ENCODE data around the gene PUS10.
"Not testable (repeated sequence)": the region's sequence is repeated elsewhere in the genome, so short reads cannot be mapped to it uniquely, and the experiment has no call there.

PUS10 gene

DNA sequence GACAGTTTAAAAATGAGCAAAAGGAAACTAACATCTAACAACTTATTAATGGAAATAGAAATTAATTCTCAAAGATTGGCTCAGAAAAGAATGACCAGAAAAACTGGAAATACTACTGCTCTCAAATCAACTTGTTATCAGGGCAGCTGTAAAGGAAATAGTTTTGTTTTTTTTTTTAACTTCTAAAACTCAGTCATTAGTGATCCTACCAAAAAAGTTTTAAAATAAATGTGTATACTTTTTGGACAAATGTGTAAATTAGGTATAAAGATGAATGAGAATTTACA lies 52.6 kb downstream of the PUS10 start:
- DNase-seq, result no peak

DNA sequence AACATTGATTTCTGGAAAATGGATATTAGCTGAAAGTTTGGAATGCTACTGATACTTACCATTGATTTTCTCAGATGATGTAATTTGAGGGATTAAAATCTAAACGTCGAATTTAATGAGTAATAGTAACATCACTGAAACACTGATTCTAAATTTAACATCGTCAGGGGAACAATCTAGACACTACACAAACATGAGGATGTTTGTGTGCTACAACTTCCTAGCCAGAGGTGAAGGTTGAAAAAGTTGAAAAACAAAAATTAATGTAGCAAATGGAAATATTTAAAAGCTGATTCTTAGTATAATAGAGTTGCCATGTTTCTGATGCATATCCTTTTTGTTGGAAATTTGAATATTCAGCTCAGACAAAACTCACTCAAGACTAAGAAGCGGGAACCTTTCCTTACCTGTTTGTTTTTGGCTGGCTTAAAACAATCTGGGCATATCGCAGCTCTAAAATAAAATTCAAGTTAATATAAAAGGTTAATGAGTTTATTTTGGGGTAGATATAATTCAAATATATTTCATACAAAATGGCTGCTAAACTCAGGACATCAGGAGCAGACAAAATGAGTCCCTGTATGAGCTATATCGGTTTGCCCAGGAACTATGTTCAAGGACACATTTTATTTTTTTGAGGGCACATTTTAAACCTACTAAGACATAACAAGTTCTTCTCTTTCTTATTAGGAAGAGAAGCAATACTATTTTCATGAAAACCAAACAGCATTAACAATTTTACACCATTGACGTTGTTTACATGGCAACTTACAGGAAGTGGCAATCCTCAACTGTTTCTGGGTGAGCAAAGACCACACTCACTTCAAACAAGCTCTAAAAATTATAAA lies 53.2 kb downstream of the PUS10 start:
- no peak for DNase-seq

DNA sequence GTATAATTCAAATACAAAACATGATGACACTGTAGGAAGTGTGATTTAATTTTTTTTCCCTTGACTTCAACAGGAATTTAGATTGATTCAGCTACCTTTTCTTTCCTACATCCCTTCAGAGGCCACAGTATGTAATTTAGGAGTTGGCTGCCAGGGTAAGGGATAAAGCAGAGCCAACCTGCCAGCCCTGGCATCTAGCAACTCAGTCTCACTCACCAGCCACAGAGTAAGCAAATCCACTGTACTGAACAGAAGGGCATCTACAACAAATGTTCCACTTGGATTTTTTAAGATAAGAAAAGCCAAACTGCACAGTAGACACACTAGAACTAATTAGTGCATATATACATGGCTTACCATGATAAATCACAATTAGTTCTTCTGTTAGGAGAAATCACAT lies 54.9 kb downstream of the PUS10 start:
- DNase-seq, result no peak

DNA sequence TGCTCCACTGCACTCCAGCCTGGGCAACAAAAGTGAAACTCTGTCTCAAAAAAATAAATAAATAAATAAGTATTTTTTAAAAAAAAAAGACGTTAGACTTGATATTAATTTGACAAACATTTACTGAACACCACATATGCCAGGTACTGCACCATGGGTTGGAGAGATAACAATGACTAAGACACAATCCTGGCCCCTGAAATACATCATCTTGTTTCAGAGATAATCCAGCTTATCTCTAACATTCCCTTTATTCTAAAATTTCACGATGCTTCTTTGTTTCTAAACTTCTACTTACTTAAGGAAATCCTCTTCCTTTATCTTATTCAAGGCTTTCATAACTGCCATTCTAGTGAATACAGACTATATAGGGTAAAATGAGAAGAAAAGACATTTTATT lies 55.5 kb downstream of the PUS10 start:
- DNase-seq, result no peak

DNA sequence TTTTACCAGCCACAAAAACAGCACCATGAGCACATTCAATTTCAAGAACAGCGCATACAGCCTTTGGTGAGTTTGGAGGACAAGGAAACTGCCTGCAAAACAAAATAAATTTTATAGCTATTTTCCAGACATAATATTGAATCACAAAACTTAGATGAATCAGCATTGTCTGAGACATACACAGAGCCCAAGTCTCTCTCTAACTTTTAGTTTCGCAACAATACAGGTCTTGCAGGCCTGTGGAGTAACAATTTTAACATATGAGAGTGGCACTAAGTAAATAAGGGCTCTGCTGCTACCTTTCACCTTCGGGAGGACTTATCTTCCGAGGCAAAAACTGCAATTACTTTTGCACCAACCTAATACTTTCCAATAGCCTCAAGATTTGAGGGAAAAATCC lies 56.6 kb downstream of the PUS10 start:
- no peak for DNase-seq

DNA sequence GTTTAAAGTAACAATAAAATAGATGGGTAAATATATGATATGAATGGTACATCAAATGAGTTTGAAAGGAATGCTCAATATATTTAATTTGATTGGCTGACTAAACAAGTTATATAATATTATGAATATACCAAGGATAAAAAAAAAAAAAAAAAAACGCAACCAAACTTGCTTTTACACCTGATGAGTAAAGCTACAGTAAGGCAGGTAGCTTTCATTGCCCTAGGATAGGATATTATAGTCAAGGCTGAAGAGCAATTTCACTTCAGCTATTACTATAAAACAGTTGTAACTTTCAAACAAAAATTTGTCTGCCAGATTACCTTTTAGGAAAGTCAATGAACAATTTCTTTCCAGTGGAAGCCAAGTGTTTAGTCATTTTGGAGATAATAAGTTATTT lies 57.3 kb downstream of the PUS10 start:
- no peak for DNase-seq

DNA sequence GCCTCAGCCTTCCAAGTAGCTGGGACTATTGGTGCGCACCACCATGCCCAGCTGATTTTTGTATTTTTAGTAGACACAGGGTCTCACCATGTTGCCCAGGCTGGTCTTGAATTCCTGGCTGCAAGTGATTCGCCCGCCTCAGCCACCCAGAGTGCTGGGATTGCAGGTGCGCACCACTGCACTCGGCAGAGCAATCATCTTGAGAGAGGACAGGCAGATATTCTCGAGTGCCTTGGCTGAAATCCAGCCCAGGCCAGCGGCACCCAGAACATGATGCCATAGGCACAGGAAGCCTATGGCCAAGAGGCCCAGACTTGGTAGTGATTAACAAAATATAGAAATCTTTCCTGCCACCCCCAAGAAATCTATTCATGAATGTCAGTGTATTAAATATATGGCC lies 58.6 kb downstream of the PUS10 start:
- DNase-seq, result no peak

DNA sequence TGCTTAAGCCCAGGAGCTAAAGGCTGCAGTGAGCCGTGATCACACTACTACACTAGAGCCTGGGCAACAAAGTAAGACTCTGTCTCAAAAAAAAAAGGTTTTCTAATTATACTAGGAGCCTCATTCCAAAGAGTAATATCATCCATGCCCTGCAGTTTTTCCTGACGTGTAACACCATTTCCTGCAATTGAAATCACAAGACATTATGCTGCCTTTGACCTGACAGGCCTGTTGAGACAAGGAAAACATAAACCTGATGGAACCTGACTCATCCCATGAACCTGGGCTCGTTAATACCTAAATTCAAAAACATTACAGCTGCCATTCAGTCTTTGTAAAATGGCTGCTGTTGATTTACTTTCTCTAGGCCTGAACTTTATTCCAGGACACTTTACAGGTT lies 59.3 kb downstream of the PUS10 start:
- no peak for DNase-seq

DNA sequence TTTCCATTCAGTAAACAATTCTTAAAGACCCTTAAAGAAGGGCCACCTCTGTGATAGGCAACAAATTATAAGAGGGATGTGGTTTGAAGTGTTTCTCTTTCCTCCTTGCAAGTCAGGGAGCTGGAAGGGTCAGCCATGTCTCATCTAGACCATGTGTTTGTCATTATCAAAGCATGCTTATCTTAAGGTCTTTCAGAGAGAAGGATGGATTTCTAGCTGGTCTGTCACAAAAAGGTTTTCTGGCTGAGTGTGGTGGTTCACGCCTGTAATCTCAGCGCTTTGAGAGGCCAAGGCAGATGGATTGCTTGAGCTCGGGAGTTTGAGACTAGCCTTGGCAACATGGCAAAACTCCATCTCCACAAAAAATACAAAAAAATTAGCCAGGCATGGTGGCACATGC lies 59.7 kb downstream of the PUS10 start:
- no peak for DNase-seq

DNA sequence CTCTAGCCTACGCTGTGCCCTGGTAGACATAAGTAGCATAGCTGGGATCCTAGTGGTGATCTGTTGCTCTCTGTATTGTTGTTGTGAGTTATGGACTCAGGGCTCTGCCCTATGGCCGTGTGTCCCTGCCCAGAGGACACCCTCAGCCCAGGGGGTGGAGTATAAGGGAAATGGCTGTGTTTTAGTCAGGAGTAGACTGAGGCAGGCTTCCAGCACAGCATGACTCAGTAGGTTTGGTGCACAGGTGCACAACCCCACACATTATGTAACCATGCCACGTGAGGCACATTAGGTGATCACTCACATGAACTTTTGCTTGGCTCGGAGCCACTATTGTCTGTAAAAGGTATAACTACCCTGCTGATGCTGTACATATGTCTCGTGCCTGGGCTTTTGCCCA lies 60.4 kb downstream of the PUS10 start:
- DNase-seq, result no peak

DNA sequence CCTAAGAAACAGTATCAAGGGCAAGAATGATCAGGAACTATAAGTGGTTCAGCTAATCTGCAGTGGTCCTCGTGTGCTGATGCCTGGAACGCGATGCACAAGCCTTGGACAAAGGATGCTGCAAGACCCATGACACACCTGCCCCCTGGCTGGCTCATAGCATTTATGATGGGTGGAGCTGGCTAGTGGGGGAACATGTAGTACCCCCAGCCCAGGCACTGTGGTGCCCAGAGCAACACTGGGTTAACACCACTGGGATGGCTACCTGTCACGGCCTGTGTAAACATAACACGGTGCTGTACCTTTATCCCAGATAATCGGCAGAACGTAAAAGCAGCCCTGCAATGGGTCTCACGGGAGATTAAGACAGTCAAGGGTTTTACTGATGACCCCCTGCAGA lies 60.8 kb downstream of the PUS10 start:
- DNase-seq, result no peak

DNA sequence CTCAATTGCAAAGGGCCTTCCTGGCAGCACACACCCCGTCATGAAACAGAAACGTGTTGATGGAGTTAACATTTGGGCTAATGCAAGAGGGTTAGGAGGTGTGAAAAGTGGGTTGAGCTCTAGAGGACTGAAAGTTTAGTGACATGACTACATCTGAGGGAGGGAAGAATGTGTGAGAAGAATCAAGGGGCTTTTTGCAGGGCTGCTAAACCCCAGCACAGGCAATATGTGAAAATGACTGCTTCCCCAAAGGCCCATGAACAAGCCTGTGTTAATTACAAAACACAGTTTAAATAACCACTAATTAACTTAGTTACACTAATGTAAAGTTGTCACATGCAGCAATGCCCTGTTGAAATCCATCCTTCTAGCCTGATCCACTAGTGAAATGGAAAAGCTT lies 63.9 kb downstream of the PUS10 start:
- DNase-seq, result no peak

DNA sequence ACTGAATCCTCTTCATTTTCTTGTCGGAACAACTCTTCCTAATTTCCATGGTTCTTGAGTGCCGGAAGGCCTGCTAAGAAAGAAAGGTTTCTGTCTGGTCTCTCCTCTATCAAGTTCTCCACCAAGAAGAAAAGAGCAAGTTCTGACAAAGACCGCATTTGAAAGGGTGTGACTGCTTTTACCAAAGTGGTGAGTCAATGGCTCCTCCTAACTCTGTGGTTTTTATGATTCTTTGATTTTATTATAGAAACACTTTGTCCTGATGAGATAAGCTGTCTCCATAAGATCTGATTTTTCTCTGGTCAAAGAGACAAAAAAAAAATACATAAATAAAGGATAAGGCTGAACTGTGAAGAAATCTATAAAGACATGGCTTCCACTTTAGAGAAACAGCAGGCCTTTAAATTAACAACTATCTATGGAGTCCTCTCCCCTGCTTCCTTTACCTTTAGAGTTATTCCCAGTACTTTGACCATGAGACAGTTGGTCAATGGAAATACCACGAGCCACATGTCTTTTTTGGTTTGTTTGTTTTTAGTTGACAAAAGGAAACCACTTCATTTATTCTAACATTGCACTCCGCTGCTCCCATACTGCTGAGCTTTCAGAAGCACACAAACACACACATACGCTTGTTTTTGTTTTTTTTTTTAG lies 69.0 kb downstream of the PUS10 start:
- DNase-seq, result no peak

DNA sequence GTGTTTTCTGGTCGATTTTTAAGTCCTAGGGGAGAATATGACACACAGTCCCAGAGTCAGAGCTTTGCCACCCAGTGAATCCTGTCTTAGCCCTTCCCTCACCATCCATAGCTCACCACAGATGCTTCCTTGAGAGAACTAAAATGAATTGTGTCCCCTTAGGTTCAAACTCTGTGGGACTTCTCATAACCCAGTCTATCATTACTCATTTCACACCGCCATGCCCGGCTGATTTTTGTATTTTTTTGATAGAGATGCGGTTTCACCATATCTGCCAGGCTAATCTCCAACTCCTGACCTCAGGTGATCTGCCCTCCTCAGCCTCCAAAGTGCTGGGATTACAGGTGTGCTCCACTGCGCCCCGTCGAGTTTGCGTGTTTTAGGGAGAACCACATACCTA lies 69.9 kb downstream of the PUS10 start:
- no peak for DNase-seq

DNA sequence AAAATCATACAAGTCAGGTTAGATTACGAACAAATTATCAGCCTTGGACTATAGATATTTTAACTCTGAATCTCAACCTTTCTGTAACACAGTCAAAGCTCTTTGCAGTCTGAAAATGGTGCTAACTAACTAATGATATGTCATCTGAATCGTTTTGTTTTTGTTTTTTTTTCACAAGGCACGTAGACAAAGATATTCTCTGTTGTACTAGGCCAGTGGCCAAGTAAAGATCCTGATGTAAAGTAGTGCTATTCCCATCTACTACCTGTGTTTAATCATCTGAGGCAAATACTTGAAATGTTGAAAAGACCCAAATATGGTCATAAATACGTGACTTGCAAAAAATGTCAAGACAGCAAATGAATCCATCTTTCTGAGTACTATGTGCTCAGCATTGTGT lies 71.0 kb downstream of the PUS10 start:
- DNase-seq, result no peak

DNA sequence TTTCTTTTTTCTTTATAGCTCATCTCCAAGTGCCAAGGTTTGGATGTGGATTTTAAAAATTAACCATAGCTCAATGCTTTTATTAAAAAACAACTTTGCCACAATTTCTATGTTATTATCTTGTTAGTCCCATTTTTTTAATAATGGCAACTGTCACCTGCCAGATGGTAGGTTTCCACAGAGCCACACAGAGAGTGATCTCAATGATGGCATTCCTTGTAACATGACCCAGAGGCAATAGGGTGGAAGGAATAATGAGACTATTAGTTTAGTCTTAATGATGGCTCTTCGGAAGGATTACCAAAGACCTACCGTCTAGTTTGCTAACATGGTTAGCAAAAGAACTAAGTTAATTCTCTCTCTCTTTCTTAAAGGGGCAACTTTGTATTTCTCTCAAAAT lies 72.7 kb downstream of the PUS10 start:
- DNase-seq, result no peak

DNA sequence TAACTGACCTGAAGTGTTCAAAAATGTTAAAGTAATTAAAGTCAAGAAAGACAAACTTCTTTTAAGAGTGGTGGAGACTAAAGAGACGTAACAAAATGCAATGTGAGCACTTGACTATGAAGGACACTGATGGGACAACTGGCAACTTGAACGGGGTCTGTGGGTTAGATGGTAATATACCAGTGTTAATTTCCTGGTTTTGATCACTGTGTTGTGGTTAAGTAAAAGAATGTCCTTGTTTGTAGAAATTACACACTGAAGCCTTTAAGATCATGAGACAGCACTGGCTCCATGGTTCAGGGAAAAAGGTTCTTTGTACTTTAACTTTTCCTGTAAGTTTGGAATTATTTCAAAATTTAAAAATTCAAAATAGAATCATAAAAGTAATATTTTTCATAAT lies 78.4 kb downstream of the PUS10 start:
- no peak for DNase-seq

DNA sequence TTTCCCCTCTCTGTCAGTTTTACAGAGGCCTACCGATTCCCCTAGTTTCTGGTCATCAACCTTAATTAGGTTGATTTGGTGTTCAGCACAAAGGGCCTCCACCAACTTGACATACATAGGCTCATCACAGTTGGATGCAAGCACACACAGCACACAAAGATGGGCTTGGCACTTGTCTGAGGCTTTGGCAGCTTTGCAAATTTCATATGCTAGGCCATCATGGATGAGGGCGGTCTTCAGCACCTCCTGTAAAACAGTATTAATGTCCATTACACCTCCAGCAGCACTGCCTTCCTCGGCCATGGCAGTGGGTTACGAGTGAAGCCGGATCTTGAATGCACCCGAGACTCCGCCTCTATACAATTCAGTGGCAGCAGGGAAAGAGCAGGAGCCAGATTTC lies 79.8 kb downstream of the PUS10 start:
- DNase-seq, result no peak

DNA sequence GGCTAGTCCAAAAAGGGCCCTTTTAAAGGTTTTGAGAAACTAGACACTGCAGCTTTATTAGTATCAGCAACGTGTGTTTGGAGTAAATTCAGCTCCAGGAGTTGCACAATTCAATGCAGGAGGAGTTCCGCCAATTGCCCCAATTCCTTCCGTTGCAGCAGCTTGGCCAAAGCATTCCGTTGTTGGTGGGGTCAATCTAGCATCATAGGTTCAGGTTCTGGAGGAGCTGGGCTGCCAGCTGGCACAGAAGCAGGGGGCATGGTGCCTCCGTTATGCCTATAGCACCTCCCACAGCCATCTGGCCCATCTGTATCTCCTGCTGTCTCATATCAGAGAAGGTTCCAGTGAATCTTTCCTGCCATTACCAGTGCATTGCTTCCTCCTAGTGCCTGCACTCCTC lies 81.3 kb downstream of the PUS10 start:
- no peak for DNase-seq

DNA sequence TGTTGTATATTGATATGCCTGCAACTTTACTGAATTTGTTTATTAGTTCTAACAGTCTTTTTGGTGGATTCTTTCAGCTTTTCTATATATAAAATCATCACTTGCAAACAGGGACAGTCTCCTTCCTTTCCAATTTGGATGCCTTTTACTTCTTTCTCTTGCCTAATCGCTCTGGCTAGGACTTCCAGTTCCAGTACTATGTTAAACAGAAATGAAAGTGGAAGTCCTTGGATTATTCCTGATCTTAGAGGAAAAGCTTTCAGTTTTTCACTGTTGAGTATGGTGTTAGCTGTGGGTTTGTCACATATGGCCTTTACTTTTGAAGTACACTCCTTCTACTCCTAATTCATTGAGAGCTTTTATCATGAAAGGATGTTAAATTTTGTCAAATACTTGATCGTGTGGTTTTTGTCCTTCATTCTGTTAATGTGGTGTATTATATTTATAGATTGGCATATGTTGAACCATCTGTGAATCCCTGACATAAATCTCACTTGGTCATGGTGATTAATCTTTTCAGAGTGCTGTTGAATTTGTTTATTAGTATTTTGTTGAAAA lies 83.8 kb downstream of the PUS10 start:
- DNase-seq, result no peak

DNA sequence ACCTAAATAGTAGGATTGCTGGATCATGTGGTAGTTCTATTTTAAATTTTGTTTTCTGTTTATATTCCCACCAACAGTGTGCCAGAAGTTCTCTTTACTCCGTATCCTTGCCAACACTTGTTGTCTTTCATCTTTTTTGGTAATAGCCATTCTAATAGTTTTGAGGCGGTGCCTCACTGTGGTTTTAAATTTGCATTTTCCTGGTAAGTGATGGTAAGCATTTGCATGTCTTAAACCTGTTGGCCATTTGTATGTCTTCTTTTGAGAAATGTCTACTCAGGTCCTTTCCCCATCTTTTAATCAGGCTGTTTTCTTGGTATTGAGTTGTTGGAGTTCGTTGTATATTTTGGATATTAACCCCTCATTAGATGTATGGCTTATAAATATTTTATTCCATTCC lies 85.1 kb downstream of the PUS10 start:
- DNase-seq, result no peak

DNA sequence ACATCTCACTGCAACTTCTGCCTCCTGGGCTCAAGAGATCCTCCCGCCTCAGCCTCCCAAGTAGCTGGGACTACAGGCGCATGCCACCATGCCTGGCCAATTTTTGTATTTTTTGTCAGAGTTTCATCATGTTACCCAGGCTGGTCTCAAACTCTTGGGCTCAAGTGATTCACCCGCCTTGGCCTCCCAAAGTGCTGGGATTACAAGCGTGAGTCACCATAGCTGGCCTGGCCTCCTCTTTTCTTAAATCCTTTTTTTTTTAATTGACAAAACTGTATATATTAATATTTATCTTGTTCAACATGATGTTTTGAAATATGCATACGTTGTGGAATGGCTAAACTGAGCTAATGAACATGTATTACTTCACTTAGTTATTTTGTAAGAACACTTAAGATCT lies 86.0 kb downstream of the PUS10 start:
- not testable (repeated sequence) for DNase-seq

DNA sequence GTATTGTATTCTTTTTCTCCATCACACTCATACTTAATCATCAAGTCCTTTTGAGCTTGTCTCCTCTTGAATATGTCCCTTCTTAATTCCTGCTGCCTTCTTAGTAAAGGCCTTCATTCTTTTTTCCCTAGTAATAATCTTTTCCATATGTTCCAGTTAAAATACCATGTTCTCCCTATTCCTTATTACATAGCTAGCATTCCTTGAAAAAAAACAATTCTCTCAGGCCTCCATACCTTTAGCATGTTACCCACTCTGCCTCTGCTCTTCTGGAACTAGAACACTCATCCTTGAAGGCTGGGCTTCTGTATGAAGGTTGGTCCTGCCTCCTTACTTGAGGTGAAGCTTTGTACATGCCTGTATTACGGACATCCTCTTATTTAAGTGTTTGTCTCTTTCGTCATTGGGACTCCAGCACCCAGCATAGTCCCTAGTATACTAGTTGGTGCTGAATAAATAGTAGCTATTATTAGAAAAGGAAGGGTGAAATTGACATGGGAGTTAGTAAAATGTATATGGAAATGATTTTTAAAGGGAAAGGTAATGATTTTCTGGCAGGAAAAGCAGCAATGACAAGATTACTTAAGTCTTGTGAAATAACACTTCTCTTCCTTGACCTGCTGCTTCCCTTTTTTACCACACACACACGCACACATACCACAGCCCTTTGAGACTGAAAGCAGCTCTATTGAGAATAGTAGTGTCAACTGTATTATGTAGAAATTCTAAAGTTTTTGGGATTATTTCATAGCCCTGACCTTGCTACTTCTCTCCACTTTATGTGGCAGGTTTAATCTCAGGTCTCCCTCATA lies 91.1 kb downstream of the PUS10 start:
- no peak for DNase-seq
